Left ventricle myocardium superior (tissue), 1 donor: ENCODE data around the gene DCC. TPM values are rescaled to one million over a fixed set of nuclear protein-coding genes. Genes with fewer than 3 reads are reported as not detected.

Experiments used
- ATAC-seq: fragments of 200-7000 bp; cut with Tn5 transposase; one replicate; pipeline ENCODE4 v1.9.1; 2020; ENCODE audit warnings: mild to moderate bottlenecking, moderate library complexity
- DNase-seq: peaks from one replicate; pipeline ENCODE4 v3.0.0-alpha.2; 2020
- intact Hi-C: fragments of 100-400 bp; cut with micrococcal nuclease; formaldehyde crosslinking; loops from one replicate; pipeline ENCODE4 v1.11.0; 2022
- total RNA-seq: library from RNA; stranded (reverse); fragmentation: NEBNext Ultra II Directional; extraction: Animal tissue kit (Norgen Biotek cat#: 25700); gene quantifications from one replicate; pipeline ENCODE4 v1.2.1, GENCODE V29; 2021
- donor health status: DM: no; HTN: yes; CAD: no; lungs with severe emphysema.

The DCC gene
- total RNA-seq, 1 donor from 2014 or later = not detected

- intact Hi-C loops = no loop called here
- ATAC-seq (no peak), DNase-seq (no peak)
Measured at GRCh38 chr18:52403291-52404021, 63.5 kb downstream of the DCC start.

DNA sequence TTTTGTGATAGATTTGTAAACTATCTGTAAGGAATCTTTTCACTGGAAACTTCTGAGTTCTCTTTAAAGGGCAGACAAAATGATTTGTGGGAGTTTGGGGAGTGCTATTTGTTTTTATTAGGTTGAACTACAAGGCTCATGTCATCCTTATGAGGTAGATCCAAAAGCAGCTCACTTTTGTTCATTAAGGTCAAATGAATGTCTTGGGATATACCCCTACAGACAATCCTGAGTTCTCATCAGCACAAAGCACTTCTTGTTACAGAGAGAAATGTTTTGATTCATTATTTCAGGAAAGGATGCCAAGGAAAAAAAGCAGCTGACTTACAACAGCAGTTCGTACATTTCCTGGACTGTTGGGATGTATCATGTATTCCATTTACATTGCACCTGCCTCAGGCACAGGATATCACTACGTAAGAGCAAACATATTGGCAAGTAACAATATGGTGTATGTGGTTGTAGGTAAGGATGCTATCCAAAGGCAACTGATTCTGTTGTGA lies 68.9 kb downstream of the DCC start:
- DNase-seq = no peak
- ATAC-seq = no peak
- intact Hi-C loops = no loop called here

DNA sequence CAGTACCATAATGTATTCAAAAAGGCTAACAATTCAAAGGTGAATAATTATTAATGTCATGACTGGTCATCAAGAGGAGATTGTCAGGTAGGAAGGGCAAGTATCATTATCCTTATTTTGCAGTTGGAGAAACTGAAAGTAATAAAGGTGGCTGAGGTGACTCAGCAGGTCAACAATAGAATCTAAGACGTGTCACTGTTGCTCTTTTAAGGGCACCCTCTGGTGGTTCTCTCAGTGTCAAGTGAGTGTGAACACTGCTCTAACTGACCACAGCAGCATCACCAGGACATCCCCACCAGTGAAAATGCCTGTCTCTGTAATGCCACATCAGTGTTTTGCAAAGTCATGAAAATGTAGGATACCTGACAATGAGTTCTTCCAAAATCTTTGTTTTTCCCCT lies 69.7 kb downstream of the DCC start:
- intact Hi-C loops = no loop called here
- no peak for ATAC-seq

GRCh38 chr18:52415131-52415530 lies 75.1 kb downstream of the DCC start:
- intact Hi-C loops = no loop called here
- DNase-seq = no peak
- ATAC-seq = no peak

More for the DNA sequence above, 69.7 kb downstream of the DCC start:
- DNase-seq = no peak

DNA sequence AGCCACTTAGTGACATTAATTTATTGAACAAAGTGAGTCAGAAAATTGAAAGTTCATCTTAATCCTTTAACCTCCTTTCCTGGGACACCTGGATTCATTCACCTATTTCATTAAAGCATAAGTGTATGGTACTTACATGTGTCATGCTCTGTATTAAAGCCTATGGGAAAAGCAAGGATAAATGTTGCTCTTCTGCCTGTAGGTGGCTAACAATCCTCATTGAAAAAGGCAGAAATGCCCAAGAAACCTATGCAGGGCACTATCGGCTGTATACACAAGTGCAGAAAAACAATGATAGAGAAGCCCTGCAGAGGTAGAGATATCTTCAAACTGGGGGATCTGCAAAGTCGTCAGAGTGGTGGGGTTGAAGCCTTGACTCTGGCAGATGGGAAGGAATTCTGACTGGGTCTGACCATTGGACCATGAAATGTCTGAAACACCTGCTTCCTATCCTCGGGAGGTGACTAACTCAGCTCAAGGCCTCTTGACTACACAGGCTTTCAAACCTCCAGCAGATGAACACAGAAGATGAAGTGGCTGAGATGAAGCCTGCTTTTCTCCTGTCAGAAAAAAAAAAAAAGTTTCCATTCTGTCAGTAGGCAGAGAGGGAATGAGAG lies 83.1 kb downstream of the DCC start:
- DNase-seq (no peak), ATAC-seq (no peak)
- intact Hi-C loops = no loop called here

DNA sequence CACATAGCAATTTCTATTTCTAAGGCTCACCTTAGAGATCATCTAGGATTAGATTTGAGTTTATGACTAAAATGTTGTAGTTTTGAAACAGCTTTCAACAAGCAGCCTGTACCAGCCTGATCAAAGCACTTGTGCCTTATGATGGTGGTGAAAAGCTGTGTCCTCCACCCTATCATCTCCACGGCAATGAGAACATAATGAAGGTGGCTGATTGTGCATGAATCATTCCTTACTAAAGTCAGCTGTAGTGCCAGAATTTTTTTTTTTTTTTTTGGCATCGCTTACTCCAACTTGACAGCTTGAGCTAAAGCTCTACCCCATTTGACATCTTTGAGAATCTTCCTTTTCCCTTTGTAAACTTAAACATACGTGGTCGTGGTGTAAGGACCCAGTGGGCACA lies 86.0 kb downstream of the DCC start:
- ATAC-seq (no peak), DNase-seq (no peak)
- intact Hi-C loops = no loop called here

- DNase-seq = no peak
Measured at GRCh38 chr18:52426462-52426861, 86.5 kb downstream of the DCC start.

DNA sequence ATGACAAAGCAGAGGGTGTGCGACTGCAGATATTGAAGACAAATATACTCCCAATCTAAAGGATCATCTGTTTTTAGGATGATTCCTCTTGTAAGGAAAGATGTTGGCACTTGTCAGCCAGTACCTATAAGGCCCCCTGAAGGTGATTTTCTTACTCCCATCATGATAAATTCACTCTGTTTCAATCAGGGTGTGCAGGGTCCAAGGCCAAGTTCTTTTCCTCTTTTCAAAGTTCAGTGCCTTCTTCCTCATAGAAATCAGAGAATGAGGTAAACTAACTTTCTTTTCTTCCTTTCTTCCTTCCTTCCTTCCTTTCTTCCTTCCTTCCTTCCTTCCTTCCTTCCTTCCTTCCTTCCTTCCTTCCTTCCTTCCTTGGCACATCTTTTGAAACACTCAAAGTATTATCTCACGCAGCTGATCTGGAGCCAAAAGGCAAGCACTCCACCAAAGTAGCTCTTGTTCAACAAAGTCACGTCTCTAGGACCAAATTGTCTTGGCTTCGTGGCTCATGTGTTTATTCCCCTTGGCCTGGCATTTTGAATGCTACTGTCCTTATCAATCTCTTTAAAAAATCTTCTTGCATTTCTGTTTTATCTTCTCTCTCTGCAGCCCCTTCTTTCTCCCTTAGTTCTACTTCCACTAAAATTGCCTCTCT lies 87.7 kb downstream of the DCC start:
- DNase-seq (no peak), ATAC-seq (no peak)
- intact Hi-C loops = no loop called here

More at GRCh38 chr18:52426462-52426861, 86.5 kb downstream of the DCC start:
- no peak for ATAC-seq
- intact Hi-C loops = no loop called here

DNA sequence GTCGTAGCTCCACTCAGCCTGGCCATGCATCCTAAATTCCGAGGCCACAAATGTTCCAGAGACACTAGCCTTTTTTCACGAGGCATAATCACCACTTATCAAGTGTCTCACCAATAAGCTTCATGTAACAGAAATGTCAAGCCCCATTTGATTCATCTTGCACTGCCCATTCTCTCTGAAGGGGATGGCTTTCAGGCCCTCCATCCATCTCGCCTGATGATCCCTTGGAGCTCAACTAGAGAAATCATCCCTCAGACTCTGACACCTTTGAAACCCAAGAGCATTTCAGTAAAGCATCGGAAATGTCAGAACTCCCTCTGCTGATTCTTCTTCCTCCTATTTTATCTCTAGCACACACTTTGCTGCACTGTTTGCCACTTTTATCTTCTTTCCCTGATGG lies 91.7 kb downstream of the DCC start:
- DNase-seq = no peak
- intact Hi-C loops = no loop called here
- ATAC-seq = no peak

DNA sequence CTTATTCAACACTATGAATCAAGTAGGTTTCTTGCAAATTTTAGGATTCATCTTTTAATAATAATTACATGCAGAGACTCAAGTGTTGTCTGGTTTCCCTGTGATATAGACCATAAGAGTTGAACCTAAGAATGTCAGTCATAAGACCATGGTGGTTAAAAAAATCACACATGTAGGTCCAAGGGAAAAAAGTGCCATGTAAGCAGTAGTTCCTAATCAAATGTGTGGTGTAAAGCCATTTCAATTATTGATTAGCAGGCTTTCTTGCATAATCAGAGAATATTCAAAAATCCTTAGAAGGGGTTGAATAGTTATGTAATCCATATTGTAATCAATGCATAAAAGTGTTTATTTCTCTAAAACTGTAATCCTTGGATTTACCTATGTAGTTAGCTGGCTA lies 93.8 kb downstream of the DCC start:
- ATAC-seq = no peak
- intact Hi-C loops = no loop called here
- no peak for DNase-seq

- intact Hi-C loops = no loop called here
- ATAC-seq (no peak), DNase-seq (no peak)
Measured at GRCh38 chr18:52435301-52435700, 95.3 kb downstream of the DCC start.

GRCh38 chr18:52437161-52437560 lies 97.2 kb downstream of the DCC start:
- no peak for DNase-seq
- intact Hi-C loops = no loop called here
- ATAC-seq = no peak

DNA sequence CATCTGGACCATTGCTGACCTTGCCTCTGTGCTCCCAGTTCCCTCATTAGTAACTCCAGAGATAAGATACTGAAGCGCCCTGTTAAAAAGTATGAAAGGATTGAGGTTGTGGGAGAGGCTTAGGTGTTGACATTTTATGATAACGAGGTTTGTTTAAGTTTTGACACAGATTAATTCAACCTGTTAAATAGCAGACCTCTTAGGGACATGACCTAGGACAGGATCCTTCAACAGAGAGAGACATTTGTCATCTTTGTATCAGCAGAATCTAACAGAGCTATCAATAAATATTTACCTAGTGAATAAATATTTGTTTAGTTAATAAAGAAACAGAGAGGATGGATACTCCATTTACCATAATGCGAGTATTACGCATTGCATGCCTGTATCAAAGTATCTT lies 99.5 kb downstream of the DCC start:
- DNase-seq (no peak), ATAC-seq (no peak)
- intact Hi-C loops = no loop called here

GRCh38 chr18:52441794-52442193 lies 101.8 kb downstream of the DCC start:
- ATAC-seq = no peak
- intact Hi-C loops = no loop called here
- DNase-seq = no peak

GRCh38 chr18:52442686-52443085 lies 102.7 kb downstream of the DCC start:
- intact Hi-C loops = no loop called here
- ATAC-seq (no peak), DNase-seq (no peak)

DNA sequence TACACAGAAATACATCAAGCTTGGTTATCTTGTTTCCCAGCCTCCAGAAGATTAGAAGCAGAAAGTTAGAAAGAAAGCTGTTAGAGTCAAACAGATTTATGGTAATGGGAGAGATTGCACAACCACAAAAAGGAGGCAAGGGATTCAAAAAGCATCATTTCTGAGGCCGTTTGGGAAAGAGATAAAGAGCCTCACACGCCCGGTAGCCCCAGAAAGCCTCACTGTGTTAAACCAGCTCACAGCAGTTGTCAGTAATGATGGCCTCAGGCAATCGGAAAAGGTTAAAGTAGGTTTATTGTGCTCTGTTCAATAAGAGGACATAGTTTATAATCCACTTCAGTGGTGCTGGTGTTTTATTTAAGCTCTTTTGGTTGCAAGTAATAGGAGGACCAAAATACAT lies 111.3 kb downstream of the DCC start:
- intact Hi-C loops = no loop called here
- no peak for DNase-seq
- no peak for ATAC-seq

DNA sequence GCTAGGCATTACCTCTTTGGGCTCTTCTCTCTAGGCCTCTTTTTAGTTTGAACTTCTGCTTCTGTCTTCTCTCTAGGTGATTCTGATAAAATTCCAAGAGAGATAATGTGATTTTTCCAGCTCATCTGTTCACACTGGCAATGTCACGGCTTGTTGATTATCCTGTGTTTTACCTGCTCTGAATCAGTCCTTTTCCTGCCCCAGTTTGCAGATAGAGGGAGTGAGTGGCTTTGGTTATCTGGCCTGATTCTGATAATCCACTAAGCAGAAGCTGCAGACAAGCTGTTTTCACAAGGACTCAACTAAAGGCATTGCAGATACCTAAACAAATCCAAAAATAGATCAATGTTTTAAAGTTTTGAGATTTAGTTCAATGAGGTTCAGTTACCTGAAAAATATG lies 111.9 kb downstream of the DCC start:
- intact Hi-C loops = no loop called here
- ATAC-seq (no peak), DNase-seq (no peak)

- no peak for DNase-seq
- intact Hi-C loops = no loop called here
- no peak for ATAC-seq
Measured at GRCh38 chr18:52452427-52452826, 112.4 kb downstream of the DCC start.

- intact Hi-C loops = no loop called here
- DNase-seq (no peak), ATAC-seq (no peak)
Measured at GRCh38 chr18:52459890-52460289, 119.9 kb downstream of the DCC start.

- DNase-seq = no peak
- intact Hi-C loops = no loop called here
- no peak for ATAC-seq
Measured at GRCh38 chr18:52462853-52463252, 122.9 kb downstream of the DCC start.

DNA sequence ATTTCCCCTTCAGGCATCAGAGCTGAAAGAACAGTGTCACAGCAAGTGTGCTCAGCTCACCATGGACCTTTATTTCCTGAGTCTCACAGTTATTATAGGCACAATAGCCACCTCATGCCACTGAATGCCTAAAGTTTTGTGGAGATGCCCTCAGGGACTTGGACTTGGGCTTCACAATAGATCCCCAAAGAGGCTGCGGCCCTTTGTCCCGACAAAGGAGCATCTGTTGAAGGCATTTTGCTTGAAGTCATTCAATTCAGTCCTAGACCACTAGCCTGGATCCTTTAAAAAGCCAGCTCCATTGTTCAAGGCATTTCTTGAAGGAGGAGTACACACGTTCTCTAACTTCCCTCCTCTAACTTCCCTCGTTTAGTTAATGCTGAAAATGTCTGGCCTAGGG lies 125.4 kb downstream of the DCC start:
- no peak for DNase-seq
- ATAC-seq = no peak
- intact Hi-C loops = no loop called here
